Muscle of leg (tissue), 11 donors: Measurements from ENCODE around the gene APOE. TPM values are rescaled to one million over a fixed set of nuclear protein-coding genes. Genes with fewer than 3 reads are reported as not detected.
"Not testable (repeated sequence)": the region's sequence is repeated elsewhere in the genome, so short reads cannot be mapped to it uniquely, and the experiment has no call there.

Experiments used
- DNase-seq: peaks from one replicate; pipeline ENCODE4 v3.0.0; 2013
- H3K27ac ChIP-seq: one replicate; pipeline ENCODE4 v1.5.1; 2013; ENCODE audit warnings: mild to moderate bottlenecking, low read length, control low read depth
- H3K27me3 ChIP-seq: one replicate; pipeline ENCODE4 v1.6.1; 2013; ENCODE audit warnings: low read length; ENCODE audit not compliant: control insufficient read depth, insufficient read depth
- H3K36me3 ChIP-seq: one replicate; pipeline ENCODE4 v1.6.1; 2013; ENCODE audit warnings: low read length; ENCODE audit not compliant: control insufficient read depth, insufficient read depth
- H3K4me1 ChIP-seq: one replicate; pipeline ENCODE4 v1.6.1; 2013; ENCODE audit warnings: low read length; ENCODE audit not compliant: control insufficient read depth, insufficient read depth
- H3K4me3 ChIP-seq: one replicate; pipeline ENCODE4 v1.5.1; 2013; ENCODE audit warnings: low read length, control low read depth
- H3K9me3 ChIP-seq: replicated peaks from 2 replicates; pipeline ENCODE4 v1.6.1; 2013; ENCODE audit warnings: low read depth, low read length; ENCODE audit not compliant: control insufficient read depth
- WGBS: methylation state at CpG from one replicate; pipeline ENCODE4 v1.1.5; 2013; ENCODE audit warnings: missing lambda C conversion rate; ENCODE audit not compliant: insufficient coverage; 5-methylcytosine and 5-hydroxymethylcytosine counted together
- polyA plus RNA-seq, 8 donors: library from polyadenylated mRNA; unstranded; fragments of 120-200 nt; gene quantifications; one replicate each; pipeline versions ENCODE4 v1.2.1 to v1.2.3, GENCODE V29; 2013; ENCODE audit warnings: inconsistent platforms in 1 of 8, low replicate concordance in 1 of 8; ENCODE audit not compliant: insufficient read length in 8 of 8, insufficient read depth in 1 of 8
- total RNA-seq: library from RNA; stranded (reverse); fragments of 120-200 nt; gene quantifications from one replicate; pipeline ENCODE4 v1.2.4, GENCODE V29; 2013

APOE gene
- total and polyA plus RNA-seq, 9 donors: 32.7 to 62.3 (median 46.3) TPM

DNA sequence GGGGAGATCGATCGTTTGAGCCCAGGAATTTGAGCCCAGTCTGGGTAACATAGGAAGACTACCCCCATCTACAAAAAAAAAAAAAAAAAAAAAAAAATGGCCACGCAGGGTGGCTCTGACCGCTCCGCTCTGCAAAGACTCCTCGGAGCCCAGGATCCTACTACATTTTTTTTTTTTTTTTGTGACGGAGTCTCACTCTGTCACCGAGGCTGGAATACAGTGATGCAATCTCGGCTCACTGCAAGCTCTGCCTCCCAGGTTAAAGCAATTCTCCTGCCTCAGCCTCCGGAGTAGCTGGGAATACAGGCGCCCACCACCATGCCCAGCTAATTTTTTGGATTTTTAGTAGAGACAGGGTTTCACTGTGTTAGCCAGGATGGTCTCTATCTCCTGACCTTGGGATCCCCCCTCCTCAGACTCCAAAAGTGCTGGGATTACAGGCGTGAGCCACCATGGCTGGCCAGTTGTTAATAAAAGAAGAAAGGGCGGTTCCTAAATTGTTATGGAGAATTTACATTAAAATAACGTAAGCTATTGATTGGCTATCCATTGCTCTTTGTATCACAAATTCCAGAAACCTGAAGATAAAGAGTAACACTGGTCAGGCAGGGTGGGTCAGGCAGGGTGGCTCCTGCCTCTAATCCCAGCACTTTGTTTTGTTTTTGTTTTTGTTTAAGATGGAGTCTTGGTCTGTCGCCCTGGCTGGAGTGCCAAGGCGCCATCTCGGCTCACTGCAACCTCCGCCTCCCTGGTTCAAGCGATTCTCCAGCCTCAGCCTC is 22.8 kb upstream of the APOE start:
- 92% methylated on average over 6 of the region's 19 CpGs for WGBS
- not testable (repeated sequence) for H3K27me3 ChIP-seq, H3K27ac ChIP-seq, H3K4me1 ChIP-seq, H3K9me3 ChIP-seq, DNase-seq, H3K4me3 ChIP-seq
- H3K36me3 ChIP-seq: peaks cover 43% of the 10 kb centered on the region

GRCh38 chr19:44883922-44884321 is 21.7 kb upstream of the APOE start:
- WGBS: no CpG with 5 or more reads among the region's 5 CpGs
- Histone ChIP-seq H3K27ac (no peak overlapping the region), H3K27me3 (no peaks in the 10 kb centered on the region), H3K9me3 (no peaks in the 10 kb centered on the region), H3K36me3 (peaks cover 40% of the 10 kb centered on the region), H3K4me3 (no peak overlapping the region), H3K4me1 (peaks cover 4% of the 10 kb centered on the region)
- DNase-seq: no peak

DNA sequence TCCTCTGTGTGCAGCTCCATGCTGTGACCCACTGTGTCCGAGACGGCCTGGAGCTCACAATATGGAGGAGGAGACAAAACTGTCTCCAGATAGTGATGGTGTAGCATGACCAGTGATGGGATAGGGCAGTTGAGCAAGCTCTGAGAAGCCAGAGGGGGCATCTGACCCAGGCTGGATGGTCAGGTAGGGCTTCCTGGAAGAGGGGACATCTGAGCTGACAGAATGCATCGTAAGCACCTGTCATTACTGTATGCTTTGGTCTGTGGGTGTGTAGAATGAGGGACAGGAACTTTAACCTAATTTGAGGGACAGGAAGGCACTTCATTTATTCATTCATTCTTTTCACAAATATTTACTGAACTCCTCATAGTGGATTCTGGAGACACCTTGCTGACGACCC is 21.0 kb upstream of the APOE start:
- 86% methylated on average over 2 of the region's 4 CpGs for WGBS
- Histone ChIP-seq H3K4me3 (no peak overlapping the region), H3K27me3 (no peaks in the 10 kb centered on the region), H3K4me1 (peaks cover 4% of the 10 kb centered on the region), H3K36me3 (peaks cover 34% of the 10 kb centered on the region), H3K27ac (no peak overlapping the region), H3K9me3 (no peaks in the 10 kb centered on the region)
- no peak for DNase-seq

DNA sequence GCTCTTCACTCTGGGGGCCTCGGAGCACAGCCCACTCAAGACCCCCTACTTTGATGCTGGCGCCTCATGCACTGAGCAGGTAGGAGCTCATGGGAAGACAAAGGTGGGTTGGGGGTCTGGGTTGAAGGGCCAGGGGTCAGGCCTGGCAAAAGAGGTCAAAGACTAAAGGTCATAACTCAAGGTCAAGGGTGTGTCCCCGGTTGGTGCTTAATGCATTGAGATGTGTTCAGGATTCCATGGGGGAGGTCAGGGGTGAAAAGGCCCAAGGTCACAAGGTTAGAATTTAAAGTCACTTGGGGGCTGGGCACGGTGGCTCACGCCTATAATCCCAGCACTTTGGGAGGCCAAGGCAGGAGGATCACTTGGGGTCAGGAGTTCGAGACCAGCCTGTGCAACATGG is 19.5 kb upstream of the APOE start:
- Histone ChIP-seq H3K27ac (no peak overlapping the region), H3K27me3 (no peaks in the 10 kb centered on the region), H3K36me3 (peaks cover 32% of the 10 kb centered on the region), H3K4me3 (no peak overlapping the region), H3K4me1 (peaks cover 8% of the 10 kb centered on the region), H3K9me3 (no peaks in the 10 kb centered on the region)
- DNase-seq: no peak
- 87% methylated on average over 3 of the region's 6 CpGs for WGBS

DNA sequence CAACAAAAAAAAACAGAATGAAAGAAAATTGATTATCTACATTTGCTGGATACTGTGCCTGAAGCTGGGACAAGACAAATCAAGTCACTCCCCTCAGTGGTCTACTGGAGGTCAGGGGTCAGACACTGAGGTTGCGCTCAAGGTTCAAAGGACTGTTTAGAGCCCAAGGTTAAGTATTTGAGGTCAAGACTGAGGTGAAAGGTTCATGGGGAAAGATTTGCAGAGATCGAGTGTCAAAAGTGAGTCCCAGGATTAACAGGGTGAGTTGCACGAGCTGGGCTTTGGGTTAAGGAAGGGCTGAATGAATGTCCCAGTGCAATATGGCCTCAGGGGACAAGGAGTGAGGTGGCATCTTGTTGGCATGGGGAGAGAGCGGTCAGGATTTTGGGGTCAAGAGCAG is 17.9 kb upstream of the APOE start:
- H3K36me3 ChIP-seq: peaks cover 36% of the 10 kb centered on the region
- no peak overlapping the region for H3K27ac ChIP-seq
- peaks cover 19% of the 10 kb centered on the region for H3K4me1 ChIP-seq
- no peak for DNase-seq
- H3K27me3 ChIP-seq: no peaks in the 10 kb centered on the region
- no peak overlapping the region for H3K4me3 ChIP-seq
- 54% methylated on average over 3 of the region's 4 CpGs for WGBS
- H3K9me3 ChIP-seq: no peaks in the 10 kb centered on the region

GRCh38 chr19:44888335-44888734 is 17.3 kb upstream of the APOE start:
- Histone ChIP-seq H3K4me1 (peaks cover 20% of the 10 kb centered on the region), H3K36me3 (peaks cover 39% of the 10 kb centered on the region)
- WGBS: 100% methylated on average over 3 of the region's 5 CpGs
- H3K27me3 ChIP-seq, DNase-seq, H3K27ac ChIP-seq, H3K9me3 ChIP-seq, H3K4me3 ChIP-seq: not testable (repeated sequence)

GRCh38 chr19:44889830-44890365 is 15.7 kb upstream of the APOE start:
- no peak for DNase-seq
- H3K36me3 ChIP-seq: peaks cover 53% of the 10 kb centered on the region
- H3K27ac ChIP-seq: peak overlapping the region; percentile 99
- H3K27me3 ChIP-seq: no peaks in the 10 kb centered on the region
- H3K9me3 ChIP-seq: no peaks in the 10 kb centered on the region
- peak overlapping the region; percentile 62 for H3K4me3 ChIP-seq
- WGBS: 54% methylated on average over 13 of the region's 17 CpGs
- peaks cover 20% of the 10 kb centered on the region for H3K4me1 ChIP-seq

DNA sequence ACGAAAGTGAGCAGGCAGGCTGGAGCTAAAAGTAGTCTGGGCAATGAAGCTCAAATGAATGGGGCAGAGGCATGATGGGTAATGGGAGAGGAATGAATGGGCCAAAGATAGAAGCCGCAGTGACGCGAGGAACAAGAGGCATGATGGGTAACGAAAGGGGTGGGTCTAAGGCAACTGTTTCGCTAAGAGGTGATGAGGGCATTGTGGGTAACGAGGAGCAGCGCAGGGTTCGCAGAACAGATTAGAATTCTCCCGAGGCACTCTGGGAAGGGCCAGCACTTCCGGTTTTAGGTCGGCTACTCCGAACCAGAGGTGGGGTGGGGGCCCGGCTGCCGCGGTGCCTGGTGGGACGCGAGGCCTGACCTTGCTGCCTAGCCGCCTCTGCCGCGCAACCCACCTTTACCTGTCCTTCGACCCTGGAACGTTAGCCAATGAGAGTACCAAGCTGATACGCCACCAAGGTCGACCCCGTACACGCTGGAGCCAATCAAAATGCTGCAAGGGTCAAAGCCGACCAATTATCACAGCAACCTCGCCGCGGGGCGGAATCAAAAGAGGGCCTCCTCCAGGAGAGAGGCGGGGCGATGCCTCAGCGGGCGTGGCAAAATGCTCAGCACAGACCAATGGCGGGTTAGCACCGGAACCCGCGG is 15.1 kb upstream of the APOE start:
- H3K27ac ChIP-seq: peak overlapping the region; percentile 99
- peaks cover 20% of the 10 kb centered on the region for H3K4me1 ChIP-seq
- peak overlapping the region; percentile 62 for H3K4me3 ChIP-seq
- peaks cover 55% of the 10 kb centered on the region for H3K36me3 ChIP-seq
- no peaks in the 10 kb centered on the region for H3K27me3 ChIP-seq
- 0% methylated on average over 40 of the region's 40 CpGs for WGBS
- DNase-seq: peak; percentile 100
- H3K9me3 ChIP-seq: no peaks in the 10 kb centered on the region

DNA sequence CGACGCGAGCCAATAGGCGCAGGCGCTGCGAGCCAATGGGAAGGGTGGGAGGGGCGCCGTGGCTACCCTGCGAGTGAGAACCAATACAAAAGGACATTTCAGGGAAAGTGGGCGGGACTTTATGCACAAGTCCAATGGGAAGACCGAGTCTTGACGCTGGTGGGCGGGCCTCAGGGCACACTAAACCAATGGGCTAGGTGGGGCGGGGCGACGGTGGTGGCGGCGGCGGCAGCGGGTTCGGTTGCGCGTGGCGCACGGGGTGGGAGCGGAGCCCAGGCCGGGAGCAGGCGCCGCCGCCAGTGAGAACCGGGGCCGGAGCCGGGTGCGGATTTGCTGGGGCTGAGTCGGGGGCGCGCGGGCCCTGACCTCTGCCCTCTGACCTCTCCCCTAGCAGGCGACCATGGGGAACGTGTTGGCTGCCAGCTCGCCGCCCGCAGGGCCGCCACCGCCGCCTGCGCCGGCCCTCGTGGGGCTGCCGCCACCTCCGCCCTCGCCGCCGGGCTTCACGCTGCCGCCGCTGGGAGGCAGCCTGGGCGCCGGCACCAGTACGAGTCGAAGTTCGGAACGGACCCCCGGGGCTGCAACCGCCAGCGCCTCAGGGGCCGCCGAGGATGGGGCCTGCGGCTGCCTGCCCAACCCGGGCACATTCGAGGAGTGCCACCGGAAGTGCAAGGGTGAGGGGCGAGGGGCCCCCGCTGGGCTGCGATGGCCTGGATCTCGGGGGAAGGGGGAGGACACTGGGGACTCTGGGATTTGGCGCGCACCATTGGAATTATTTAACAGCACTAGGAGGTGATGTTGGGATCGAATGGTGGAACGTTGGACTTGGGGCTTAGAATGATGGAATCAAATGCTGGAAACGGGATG is 14.3 kb upstream of the APOE start, which contains the start of gene TOMM40:
Gene TOMM40, plus strand, starts transcription at position 239 of the 867 bp plus-strand sequence. Its CDS starts 162 bp downstream, at position 401.
- peaks cover 20% of the 10 kb centered on the region for H3K4me1 ChIP-seq
- DNase-seq: peak; percentile 38
- H3K27ac ChIP-seq: peak within 1 kb of the TSS; percentile 99
- under 1% methylated on average over 81 of the region's 81 CpGs for WGBS
- H3K4me3 ChIP-seq: peak within 1 kb of the TSS; percentile 62
- H3K27me3 ChIP-seq: no peaks in the 10 kb centered on the region
- H3K9me3 ChIP-seq: no peaks in the 10 kb centered on the region
- peaks cover 55% of the 10 kb centered on the region for H3K36me3 ChIP-seq
